Measurements from ENCODE around the gene CSNK1A1.

DNA sequence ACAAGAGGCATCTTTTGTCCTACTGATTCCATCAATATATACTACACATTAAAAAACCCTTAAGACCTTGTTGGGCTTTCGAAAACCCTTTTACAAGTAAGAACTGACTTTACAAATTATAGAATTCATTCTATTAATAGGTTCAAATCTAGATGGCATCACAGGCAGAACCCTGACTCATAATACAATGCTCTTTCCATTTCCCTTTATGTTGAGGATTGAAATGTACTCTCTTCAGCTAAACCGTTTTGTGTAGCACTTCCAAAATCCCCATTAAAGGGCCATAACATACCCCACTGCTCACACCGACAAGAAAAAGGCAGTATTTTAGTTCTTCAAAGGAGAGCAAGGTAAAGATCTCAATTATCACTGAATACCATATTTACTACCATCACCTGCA lies 11.2 kb downstream of the CSNK1A1 start:
- TF ChIP-seq, protein P1, sequence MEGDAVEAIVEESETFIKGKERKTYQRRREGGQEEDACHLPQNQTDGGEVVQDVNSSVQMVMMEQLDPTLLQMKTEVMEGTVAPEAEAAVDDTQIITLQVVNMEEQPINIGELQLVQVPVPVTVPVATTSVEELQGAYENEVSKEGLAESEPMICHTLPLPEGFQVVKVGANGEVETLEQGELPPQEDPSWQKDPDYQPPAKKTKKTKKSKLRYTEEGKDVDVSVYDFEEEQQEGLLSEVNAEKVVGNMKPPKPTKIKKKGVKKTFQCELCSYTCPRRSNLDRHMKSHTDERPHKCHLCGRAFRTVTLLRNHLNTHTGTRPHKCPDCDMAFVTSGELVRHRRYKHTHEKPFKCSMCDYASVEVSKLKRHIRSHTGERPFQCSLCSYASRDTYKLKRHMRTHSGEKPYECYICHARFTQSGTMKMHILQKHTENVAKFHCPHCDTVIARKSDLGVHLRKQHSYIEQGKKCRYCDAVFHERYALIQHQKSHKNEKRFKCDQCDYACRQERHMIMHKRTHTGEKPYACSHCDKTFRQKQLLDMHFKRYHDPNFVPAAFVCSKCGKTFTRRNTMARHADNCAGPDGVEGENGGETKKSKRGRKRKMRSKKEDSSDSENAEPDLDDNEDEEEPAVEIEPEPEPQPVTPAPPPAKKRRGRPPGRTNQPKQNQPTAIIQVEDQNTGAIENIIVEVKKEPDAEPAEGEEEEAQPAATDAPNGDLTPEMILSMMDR (conservative IDR thresholded peaks at IDR 0.05; ENCODE audit: low read depth, low read length) = no peak
- TF ChIP-seq CEBPB (IDR thresholded peaks at IDR 0.05; ENCODE audit: low read depth, low read length) (no peak), POLR2A (IDR thresholded peaks at IDR 0.05; ENCODE audit: low read depth, low read length) (no peak)
- TF ChIP-seq, protein P2, sequence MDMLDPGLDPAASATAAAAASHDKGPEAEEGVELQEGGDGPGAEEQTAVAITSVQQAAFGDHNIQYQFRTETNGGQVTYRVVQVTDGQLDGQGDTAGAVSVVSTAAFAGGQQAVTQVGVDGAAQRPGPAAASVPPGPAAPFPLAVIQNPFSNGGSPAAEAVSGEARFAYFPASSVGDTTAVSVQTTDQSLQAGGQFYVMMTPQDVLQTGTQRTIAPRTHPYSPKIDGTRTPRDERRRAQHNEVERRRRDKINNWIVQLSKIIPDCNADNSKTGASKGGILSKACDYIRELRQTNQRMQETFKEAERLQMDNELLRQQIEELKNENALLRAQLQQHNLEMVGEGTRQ (IDR thresholded peaks at IDR 0.05; ENCODE audit: low read depth, low read length) = no peak
